HG03558 (cell line): ENCODE results near the gene ADORA1.

Experiments
- ATAC-seq: cut with Tn5 transposase; IDR thresholded peaks from one replicate; pipeline ENCODE4 v1.9.1; 2021; ENCODE audit warnings: moderate number of reproducible peaks; ENCODE audit not compliant: unreplicated experiment; ENCODE audit errors: extremely low read depth

The ADORA1 gene

DNA sequence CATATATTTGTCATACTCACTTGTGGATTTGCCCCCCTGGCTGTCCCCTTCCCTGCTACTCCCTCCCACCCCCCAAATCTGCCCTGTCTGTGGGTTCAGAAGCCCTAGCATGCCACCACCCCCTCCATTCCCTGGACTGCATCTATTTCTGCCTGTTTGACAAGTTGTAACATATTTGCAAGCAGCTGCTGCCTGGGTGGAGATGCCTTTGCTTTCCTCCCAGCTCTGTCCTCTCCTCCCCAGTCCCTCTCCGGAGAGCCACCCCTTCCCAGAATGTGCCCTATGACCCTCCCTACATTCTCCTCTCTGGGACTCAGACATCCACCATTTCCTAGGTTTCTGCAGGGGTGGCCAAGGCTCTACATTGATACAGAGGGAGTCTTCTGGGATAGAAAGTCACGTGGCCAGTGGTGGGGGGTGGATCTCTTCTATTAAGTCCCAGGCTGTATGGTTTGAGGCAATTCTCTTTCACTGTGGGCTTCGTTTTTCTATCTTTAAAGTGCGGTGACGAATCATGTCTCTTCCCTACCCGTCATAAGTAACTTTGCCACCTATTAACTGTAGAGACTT, 35.7 kb upstream of the ADORA1 start:
- no peak for ATAC-seq

DNA sequence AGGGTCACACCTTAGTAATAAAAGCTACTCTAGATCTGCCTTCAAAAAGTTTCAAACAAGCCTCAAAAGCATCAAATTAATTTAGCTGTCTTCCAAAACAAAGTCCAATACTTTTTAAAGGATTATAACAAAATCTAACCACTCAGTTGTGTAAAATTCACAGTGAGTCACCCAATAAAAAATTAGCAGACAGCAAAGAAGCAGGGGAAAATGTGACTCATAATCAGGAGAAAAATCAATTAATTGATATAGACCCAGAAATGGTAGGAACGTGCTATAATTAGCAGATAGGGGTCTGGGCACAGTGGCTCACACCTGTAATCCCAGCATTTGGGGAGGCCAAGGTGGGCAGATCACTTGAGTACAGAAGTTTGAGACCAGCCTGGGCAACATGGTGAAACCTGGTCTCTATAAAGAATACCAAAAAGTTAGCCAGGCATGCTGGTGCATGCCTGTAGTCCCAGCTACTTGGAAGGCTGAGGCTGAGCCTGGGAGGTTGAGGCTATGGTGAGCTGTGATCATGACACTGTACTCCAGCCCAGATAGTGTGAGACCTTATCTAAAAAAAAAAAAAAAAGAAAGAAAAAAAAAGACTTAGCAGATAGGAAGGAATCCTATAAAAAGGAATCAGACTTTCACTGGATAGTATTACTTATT, 33.6 kb upstream of the ADORA1 start:
- no peak for ATAC-seq

- no peak for ATAC-seq
Observed at GRCh38 chr1:203095061-203095690, 32.4 kb upstream of the ADORA1 start.

DNA sequence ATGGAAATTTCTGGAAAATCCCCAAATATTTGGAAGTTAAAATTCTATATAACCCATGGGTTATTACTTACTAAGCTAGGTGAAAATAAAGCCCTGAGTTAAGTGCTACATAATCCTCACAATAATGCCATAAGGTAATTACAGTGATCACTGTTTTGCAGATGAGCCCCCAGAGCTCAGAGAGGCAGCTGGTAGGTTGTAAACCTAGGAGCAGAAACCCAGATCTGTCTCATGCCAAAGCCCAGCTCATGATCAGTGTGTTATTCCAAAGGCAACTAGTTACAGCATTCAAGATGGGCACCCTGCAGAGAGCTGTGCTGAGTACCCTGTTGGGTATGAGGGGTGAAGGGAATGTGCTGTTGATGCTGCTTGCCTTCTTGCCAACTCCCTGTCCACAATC, 31.0 kb upstream of the ADORA1 start:
- no peak for ATAC-seq

- no peak for ATAC-seq
Observed at GRCh38 chr1:203097001-203097400, 30.5 kb upstream of the ADORA1 start.

- no peak for ATAC-seq
Observed at GRCh38 chr1:203098445-203098844, 29.1 kb upstream of the ADORA1 start.

GRCh38 chr1:203098914-203099520, 28.5 kb upstream of the ADORA1 start:
- ATAC-seq, result no peak

- ATAC-seq, result no peak
Observed at GRCh38 chr1:203099805-203100515, 27.6 kb upstream of the ADORA1 start.

GRCh38 chr1:203100516-203100869, 27.0 kb upstream of the ADORA1 start:
- no peak for ATAC-seq

DNA sequence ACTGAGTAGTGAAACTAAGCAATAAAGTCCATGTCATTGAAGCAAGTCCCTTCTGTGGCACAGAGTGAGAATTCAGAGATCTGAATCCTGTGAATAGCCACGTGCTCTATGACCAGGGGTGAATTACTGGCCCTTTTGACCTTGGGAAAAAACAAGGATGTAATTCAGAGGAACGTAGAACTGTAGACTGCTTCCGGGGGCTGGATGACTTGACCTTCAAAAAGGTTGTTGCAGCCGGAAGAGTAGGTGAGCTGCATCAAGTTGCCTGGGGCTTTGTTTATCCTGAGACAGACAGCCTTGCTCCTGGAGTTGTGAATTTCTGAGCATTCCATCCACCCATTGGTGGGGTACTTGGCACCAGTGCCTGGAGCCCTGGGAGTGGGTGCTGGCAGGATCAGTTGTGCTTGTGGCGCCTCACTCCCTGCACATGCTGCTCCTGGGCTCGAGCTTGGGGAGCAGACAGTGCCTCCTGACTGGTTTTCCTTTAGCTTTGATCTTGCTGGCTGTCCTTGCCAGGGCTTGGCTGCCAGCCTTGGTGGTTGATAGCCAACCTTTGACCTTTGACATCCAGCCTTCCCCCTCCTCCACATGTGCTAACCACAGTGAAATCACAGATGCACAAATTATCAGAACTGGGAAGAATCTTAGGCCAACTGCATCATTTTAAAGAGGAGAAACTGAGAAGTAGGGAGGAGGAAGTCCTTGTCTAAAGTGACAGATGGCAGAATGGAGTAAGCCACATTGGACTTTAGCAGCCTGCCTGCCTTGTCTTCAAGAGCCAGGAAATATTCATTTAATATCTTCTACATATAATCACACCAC, 25.5 kb upstream of the ADORA1 start:
- no peak for ATAC-seq

GRCh38 chr1:203103216-203103615, 24.3 kb upstream of the ADORA1 start:
- no peak for ATAC-seq

DNA sequence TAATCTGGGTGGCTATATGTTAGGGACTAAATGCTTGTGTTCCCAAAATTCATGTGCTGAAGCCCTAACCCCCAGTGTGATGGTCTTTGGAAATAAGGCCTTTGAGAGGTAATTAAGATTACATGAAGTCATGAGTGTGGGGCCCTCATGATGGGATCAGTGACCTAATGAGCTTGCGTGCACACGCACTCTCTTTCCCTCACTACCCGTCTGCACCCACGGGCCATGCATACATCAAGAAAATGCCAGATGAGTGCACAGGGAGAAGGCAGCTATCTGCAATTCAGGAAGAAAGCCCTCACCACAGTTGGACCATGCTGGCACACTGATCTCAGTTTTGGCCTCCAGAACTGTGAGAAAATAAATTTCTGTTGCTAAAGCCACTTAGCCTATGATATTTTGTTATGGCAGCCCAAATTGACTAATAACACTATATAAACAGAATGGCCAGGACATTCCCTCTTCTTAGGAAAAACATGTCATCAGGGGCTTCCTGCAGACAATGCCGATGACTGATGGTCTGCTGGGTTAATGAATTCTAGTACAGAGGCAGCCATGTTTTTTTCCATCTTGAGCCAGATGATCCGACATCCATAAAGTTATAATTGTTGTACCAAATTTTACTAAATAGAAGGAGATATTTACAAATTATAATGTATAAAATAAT, 23.6 kb upstream of the ADORA1 start:
- no peak for ATAC-seq

GRCh38 chr1:203104789-203105390, 22.6 kb upstream of the ADORA1 start:
- ATAC-seq, result no peak

DNA sequence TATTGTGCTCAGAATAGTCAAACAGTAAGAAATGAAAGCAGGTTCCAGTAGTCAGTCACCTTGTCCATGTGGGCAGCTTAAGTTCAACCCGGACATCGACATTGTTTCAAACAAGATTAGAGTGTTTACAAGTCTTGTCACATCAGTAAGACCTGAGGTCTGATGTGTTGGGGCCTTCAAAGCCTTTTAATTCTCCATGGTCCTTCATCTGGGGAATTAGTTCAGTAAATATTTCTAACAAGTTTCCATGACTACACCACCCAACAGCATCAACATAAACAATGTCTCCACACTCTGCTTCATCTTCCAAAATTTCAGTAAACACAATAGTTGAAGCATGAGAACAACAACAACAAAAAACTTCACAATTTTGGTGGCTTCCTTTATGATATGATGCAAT, 15.1 kb upstream of the ADORA1 start:
- no peak for ATAC-seq

DNA sequence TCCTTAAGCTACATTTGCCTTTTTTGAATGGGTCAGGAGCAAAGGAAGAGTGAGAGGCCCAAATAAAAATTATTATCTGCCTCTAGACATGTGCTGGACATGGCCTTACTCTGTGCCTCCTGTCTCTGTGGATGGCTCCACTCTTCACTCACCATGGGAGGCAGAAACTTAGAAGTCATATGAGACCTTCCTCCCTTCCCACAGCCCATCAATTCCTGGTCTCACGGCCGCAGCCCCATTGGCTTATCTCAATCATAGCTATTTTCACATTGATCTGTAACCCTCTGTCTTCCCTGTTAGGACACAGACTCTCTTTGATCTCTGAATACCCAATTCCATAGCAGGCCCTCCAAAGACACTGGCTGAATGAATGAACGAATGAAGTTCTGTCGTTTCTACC, 14.2 kb upstream of the ADORA1 start:
- no peak for ATAC-seq

GRCh38 chr1:203114202-203114601, 13.3 kb upstream of the ADORA1 start:
- ATAC-seq, result no peak

DNA sequence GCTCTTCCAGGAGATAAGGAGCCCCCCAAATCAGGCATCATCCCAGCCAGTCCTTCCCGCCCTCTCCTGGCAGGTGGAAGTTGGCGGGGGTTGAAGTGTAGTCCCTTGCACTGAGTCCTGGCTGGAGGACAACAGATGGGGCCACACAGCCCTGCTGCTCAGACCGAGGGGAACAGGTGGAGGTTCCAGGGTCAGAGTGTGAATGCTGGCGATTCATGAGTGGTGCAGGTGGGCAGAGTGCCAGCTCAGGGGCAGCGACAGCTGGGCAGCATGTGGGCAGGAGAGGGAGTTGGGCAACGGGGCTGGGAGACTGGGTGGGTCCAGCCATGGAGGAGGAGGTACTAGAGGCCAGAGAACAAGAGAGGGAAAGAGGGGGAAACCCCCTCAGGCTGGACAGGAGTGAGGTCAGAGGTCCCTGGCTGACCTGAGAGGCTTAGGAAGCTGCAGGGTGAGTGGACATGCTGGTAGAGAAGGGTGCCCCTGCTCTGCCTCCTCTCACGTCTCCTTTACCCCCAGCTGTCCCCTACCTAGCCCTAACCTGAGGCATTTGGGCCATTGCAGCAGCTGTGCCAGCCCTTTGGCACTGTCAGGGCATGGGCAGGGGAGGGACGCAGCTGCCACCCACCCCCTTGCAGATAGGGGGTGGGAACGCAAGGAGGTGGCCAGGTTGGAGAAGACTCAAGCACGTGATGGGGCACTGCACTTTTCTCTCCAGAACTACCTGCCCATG, 11.3 kb upstream of the ADORA1 start:
- ATAC-seq, result no peak
